Tibial nerve (tissue), 4 donors: Measurements from ENCODE around the gene PRKAG2. TPM values are rescaled to one million over a fixed set of nuclear protein-coding genes. Genes with fewer than 3 reads are reported as not detected.
A peak's percentile ranks its signal among the peaks of the same experiment; 100 is the strongest.

ENCODE experiments used
- DNase-seq, 2 donors: peaks; one replicate each; pipeline ENCODE4 v3.0.0-alpha.2; 2019; ENCODE audit warnings: low spot score in 2 of 2
- H3K27ac ChIP-seq, 4 donors: fragments of 200-600 bp; sonication (generic) in 3 of 4; one replicate each; pipeline ENCODE4 v1.5.1; 2017 to 2019; ENCODE audit warnings: mild to moderate bottlenecking in 1 of 4
- H3K27me3 ChIP-seq, 2 donors: fragments of 200-600 bp; sonication (generic) in 1 of 2; one replicate each; pipeline versions ENCODE4 v1.5.1 to v1.6.0; 2017 to 2019
- H3K36me3 ChIP-seq, 3 donors: fragments of 200-600 bp; sonication (generic); one replicate each; pipeline ENCODE4 v1.5.1; 2018 to 2019
- H3K4me1 ChIP-seq, 4 donors: fragments of 200-600 bp; sonication (generic) in 3 of 4; one replicate each; pipeline ENCODE4 v1.5.1; 2017 to 2019
- H3K4me3 ChIP-seq, 4 donors: fragments of 200-600 bp; sonication (generic) in 3 of 4; one replicate each; pipeline ENCODE4 v1.5.1; 2017 to 2019; ENCODE audit warnings: mild to moderate bottlenecking in 1 of 4, moderate library complexity in 1 of 4
- H3K9me3 ChIP-seq, 4 donors: fragments of 200-600 bp; sonication (generic) in 3 of 4; one replicate each; pipeline ENCODE4 v1.5.1; 2017 to 2019
- CTCF ChIP-seq, 5 experiments: fragments of 200-600 bp in 3 of 5; fragments of 450-650 bp in 2 of 5; sonication (generic) in 3 of 5; IDR thresholded peaks; one replicate each; pipeline ENCODE4 v1.5.1; 2016 to 2019; ENCODE audit warnings: antibody characterized with exemption in 5 of 5, mild to moderate bottlenecking in 3 of 5, moderate library complexity in 2 of 5
- EP300 ChIP-seq, 2 donors: sonication (generic); formaldehyde crosslinking; IDR thresholded peaks; one replicate each; pipeline ENCODE4 v1.6.1; 2017; ENCODE audit warnings: antibody characterized with exemption in 2 of 2, mild to moderate bottlenecking in 1 of 2
- POLR2A ChIP-seq, 2 donors: fragments of 450-650 bp; IDR thresholded peaks; one replicate each; pipeline ENCODE4 v1.6.1; 2017; ENCODE audit warnings: antibody characterized with exemption in 2 of 2, mild to moderate bottlenecking in 2 of 2, moderate library complexity in 2 of 2
- WGBS, 2 donors: methylation state at CpG; one replicate each; pipeline ENCODE4 v1.1.5; 2018; 5-methylcytosine and 5-hydroxymethylcytosine counted together
- total RNA-seq, 4 donors: library from RNA; depleted of rRNA; stranded (reverse); fragments of >200 nt; gene quantifications; one replicate each; pipeline ENCODE4 v1.1.0, GENCODE V29; 2016

The PRKAG2 gene
- total RNA-seq, 4 donors from 2014 or later, result 24.5 to 82.6 (median 38.3) TPM

GRCh38 chr7:151637781-151638261, 239.1 kb downstream of the PRKAG2 start:
- Histone ChIP-seq H3K4me3 (no peak overlapping the region), H3K27me3 (no peaks in the 10 kb centered on the region), H3K36me3 (no peaks in the 10 kb centered on the region), H3K27ac (peak overlapping the region in 1 of 4 donors; percentile 36), H3K4me1 (peaks cover 0 to 5% (median 0%) of the 10 kb centered on the region in 4 donors), H3K9me3 (peaks cover 0 to 11% (median 0%) of the 10 kb centered on the region in 4 donors)
- DNase-seq, result no peak
- TF ChIP-seq EP300 (IDR thresholded peaks at IDR 0.05), result no peak
- no peak for TF ChIP-seq CTCF (IDR thresholded peaks at IDR 0.05)
- no peak for TF ChIP-seq POLR2A (IDR thresholded peaks at IDR 0.05)
- 45 to 52% methylated on average over 9 of the region's 9 CpGs for WGBS, 2 donors

GRCh38 chr7:151634643-151635042, 242.3 kb downstream of the PRKAG2 start:
- Histone ChIP-seq H3K36me3 (no peaks in the 10 kb centered on the region), H3K27me3 (no peaks in the 10 kb centered on the region), H3K4me3 (no peak overlapping the region), H3K27ac (no peak overlapping the region), H3K4me1 (peaks cover 0 to 13% (median 9%) of the 10 kb centered on the region in 4 donors), H3K9me3 (peaks cover 0 to 14% (median 0%) of the 10 kb centered on the region in 4 donors)
- DNase-seq, result no peak
- WGBS, 2 donors, result 97 to 100% methylated on average over 2 of the region's 2 CpGs
- TF ChIP-seq POLR2A (IDR thresholded peaks at IDR 0.05) (no peak), CTCF (IDR thresholded peaks at IDR 0.05) (no peak), EP300 (IDR thresholded peaks at IDR 0.05) (no peak)

GRCh38 chr7:151633516-151633812, 243.5 kb downstream of the PRKAG2 start:
- Histone ChIP-seq H3K27me3 (no peaks in the 10 kb centered on the region), H3K9me3 (peaks cover 0 to 14% (median 0%) of the 10 kb centered on the region in 4 donors), H3K27ac (peak overlapping the region in 3 of 4 donors; percentile 84 to 92 (median 92)), H3K4me1 (peaks cover 0 to 13% (median 9%) of the 10 kb centered on the region in 4 donors), H3K4me3 (no peak overlapping the region), H3K36me3 (no peaks in the 10 kb centered on the region)
- TF ChIP-seq POLR2A (IDR thresholded peaks at IDR 0.05), result no peak
- no peak for TF ChIP-seq EP300 (IDR thresholded peaks at IDR 0.05)
- no peak for TF ChIP-seq CTCF (IDR thresholded peaks at IDR 0.05)
- 98 to 100% methylated on average over 1 of the region's 1 CpG for WGBS, 2 donors
- no peak for DNase-seq

- peak overlapping the region; percentile 36 to 76 (median 58) for H3K4me3 ChIP-seq
- TF ChIP-seq EP300 (IDR thresholded peaks at IDR 0.05) (peak in 1 of 2 donors; percentile 10), POLR2A (IDR thresholded peaks at IDR 0.05) (no peak), CTCF (IDR thresholded peaks at IDR 0.05) (no peak)
- peak in 1 of 2 donors; percentile 33 for DNase-seq
- peak overlapping the region; percentile 76 to 92 (median 88) for H3K27ac ChIP-seq
- peaks cover 0 to 14% (median 0%) of the 10 kb centered on the region in 4 donors for H3K9me3 ChIP-seq
- H3K36me3 ChIP-seq, result no peaks in the 10 kb centered on the region
- no peaks in the 10 kb centered on the region for H3K27me3 ChIP-seq
- 22 to 23% methylated on average over 28 of the region's 28 CpGs for WGBS, 2 donors
- peaks cover 0 to 13% (median 9%) of the 10 kb centered on the region in 4 donors for H3K4me1 ChIP-seq
Observed at GRCh38 chr7:151632750-151633515, 244.0 kb downstream of the PRKAG2 start.
